Pericardium fibroblast (primary cell): Measurements from ENCODE around the gene HERPUD1. TPM values are rescaled to one million over a fixed set of nuclear protein-coding genes. Genes with fewer than 3 reads are reported as not detected.

Source experiments
- total RNA-seq: library from RNA; depleted of rRNA; stranded (reverse); fragments of >200 nt; gene quantifications from 2 replicates; pipeline ENCODE4 v1.2.3, GENCODE V29; 2015

Gene HERPUD1, protein sequence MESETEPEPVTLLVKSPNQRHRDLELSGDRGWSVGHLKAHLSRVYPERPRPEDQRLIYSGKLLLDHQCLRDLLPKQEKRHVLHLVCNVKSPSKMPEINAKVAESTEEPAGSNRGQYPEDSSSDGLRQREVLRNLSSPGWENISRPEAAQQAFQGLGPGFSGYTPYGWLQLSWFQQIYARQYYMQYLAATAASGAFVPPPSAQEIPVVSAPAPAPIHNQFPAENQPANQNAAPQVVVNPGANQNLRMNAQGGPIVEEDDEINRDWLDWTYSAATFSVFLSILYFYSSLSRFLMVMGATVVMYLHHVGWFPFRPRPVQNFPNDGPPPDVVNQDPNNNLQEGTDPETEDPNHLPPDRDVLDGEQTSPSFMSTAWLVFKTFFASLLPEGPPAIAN
- total RNA-seq: 138 and 188 TPM in 2 replicates

DNA sequence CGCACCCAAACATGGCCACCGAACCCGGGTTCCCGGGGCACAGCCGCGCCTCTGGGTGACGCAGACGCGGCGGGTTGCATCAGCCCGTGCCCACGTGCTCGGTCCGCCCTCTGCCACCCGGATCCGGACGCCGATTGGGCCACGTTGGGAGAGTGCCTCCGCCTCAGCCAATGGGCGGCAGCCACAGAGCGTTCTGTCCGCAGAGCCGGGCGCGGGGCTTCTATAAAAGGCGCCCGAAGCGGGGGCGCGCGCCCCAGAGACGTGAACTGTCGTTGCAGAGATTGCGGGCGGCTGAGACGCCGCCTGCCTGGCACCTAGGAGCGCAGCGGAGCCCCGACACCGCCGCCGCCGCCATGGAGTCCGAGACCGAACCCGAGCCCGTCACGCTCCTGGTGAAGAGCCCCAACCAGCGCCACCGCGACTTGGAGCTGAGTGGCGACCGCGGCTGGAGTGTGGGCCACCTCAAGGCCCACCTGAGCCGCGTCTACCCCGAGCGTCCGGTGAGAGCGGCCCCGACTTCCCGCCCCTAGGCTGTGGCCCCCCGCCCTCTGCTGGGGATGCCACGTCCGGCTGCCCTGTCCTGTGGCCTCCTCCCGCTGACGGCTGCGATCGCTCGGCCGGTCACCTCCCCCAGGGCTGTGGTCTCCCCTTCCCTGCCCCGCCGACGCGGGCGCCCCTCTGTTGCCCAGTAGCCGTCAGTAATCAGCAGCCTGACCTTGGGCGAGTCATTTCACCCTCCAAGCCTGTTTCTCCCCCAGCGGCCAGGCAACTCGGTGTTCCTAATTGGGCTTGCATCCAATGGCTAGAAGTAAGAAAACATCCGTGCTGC lies at the start of gene HERPUD1:
HERPUD1 (plus strand) TSS at position 251 of the 829 bp plus-strand sequence; CDS start at position 354, 103 bp downstream.

DNA sequence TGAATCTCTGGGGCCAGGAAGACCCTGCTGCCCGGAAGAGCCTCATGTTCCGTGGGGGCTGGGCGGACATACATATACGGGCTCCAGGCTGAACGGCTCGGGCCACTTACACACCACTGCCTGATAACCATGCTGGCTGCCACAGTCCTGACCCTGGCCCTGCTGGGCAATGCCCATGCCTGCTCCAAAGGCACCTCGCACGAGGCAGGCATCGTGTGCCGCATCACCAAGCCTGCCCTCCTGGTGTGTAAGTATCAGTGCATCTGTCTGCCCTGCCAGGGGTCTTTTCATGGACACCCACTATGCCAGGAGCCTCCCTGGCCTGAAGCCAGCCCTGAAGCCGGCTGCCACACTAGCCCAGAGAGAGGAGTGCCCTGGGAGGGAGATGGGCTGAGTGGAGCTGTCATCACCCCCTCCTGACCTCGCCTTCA lies 29.9 kb downstream of the HERPUD1 start, which contains the start of gene CETP:
CETP (plus strand) TSS at position 100 of the 431 bp plus-strand sequence; CDS start at position 130, 30 bp downstream.

DNA sequence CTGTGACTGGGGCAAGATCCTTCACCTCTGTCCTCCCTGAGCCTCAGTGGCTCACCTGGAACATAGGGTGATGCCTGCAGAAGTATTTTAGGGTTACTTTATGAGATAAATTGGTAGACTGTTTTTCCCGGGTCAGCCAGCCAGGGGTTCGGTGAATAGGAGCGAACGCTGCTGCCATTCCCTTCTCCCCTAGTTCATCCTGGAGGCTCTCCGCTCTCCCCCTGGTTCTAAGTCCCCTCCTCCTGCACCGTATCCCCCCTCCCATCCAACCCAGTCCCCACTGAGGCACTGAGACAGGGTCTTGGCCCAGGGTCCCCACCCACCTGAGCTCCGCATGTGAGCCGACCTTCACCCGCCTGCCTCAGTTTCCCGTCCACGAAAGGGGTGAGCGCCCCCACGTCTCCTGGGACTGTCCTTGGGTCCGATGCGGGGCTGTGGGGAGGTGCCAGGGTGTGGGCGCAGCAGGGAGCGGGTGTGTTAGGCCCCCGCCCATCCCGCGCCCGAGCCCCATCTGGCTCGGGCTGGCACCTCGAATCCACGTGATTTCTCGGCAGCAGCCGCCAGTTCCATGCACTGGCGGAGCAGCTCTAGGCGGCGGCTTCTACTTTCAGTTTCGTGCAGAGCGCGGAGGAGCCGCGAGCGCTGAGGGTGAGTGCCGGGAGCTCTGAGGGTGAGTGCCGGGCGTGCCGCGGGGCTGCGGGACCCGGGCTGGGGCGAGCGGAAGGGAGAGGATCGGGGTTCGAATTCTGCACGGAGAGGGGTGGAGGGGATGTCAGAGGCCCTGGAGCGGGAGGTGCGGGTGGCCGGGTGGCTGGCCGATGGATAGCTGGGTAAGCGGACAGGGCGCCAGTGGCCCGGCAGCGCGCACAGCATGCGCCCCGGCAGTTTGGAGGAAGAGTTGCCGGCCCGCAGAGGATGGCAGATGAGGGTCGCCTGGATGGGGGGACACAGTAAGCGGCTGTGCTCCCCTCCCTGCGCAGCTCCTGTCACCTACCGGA lies 57.3 kb downstream of the HERPUD1 start, which contains the start of gene NLRC5:
NLRC5 (plus strand) TSS at position 610 of the 998 bp plus-strand sequence. CDS start 31,156 bp downstream, outside the sequence.

Other genes starting within 250 kb of the HERPUD1 start
- gene MT1X, start 249.7 kb upstream of the HERPUD1 start, total RNA-seq: 87.8 and 526 TPM in 2 replicates
- 23.4 and 23.7 TPM in 2 replicates for gene NUP93, start 202.0 kb upstream of the HERPUD1 start, total RNA-seq
- gene SLC12A3, start 66.9 kb upstream of the HERPUD1 start, total RNA-seq: not detected in 2 replicates
- not detected in 2 replicates for gene CETP, start 29.8 kb downstream of the HERPUD1 start, total RNA-seq
- 5.8 and 6.7 TPM in 2 replicates for gene NLRC5, start 57.4 kb downstream of the HERPUD1 start, total RNA-seq
- gene CPNE2, start 160.4 kb downstream of the HERPUD1 start, total RNA-seq: 23.7 and 24.6 TPM in 2 replicates